Measurements from ENCODE around the gene ANAPC16. TPM values are rescaled to one million over a fixed set of nuclear protein-coding genes. Genes with fewer than 3 reads are reported as not detected.

The ANAPC16 gene
- total RNA-seq, 1 experiment from 2014 or later = 110 TPM

- no peak for TF ChIP-seq CTCF (IDR thresholded peaks at IDR 0.05; ENCODE audit: unreplicated experiment)
- Mint-ChIP-seq H3K36me3 (ENCODE audit: insufficient read depth, unreplicated experiment) (peaks cover 39% of the 10 kb centered on the region), H3K27me3 (ENCODE audit: insufficient read depth, unreplicated experiment) (no peaks in the 10 kb centered on the region), H3K9me3 (ENCODE audit: unreplicated experiment) (no peaks in the 10 kb centered on the region), H3K4me3 (ENCODE audit: unreplicated experiment) (peak overlapping the region; percentile 81), H3K27ac (ENCODE audit: low read depth, unreplicated experiment) (peak overlapping the region; percentile 75), H3K4me1 (ENCODE audit: insufficient read depth, unreplicated experiment) (peaks cover 28% of the 10 kb centered on the region)
- intact Hi-C loops (cut with micrococcal nuclease) = loop anchor here (1.0 kb wide), 2 partner anchors 16 to 59 kb away; no protein-coding TSS in a partner anchor
- ChIA-PET POLR2A (interaction anchor here (0.8 to 12.8 kb wide), 16 partner anchors 10 to 228 kb away, joined by 3 to 902 read pairs (median 7); partner anchors contain the start of genes ANAPC16, ASCC1 and DNAJB12), CTCF (interaction anchor here (0.7 to 5.3 kb wide), 10 partner anchors 14 to 138 kb away, joined by 3 to 68 read pairs (median 8); no protein-coding TSS in a partner anchor)
- DNase-seq (ENCODE audit: unreplicated experiment) = peak; percentile 97
- TSS peak; percentile 46 for BruUV-seq (replicated peaks)
Measured at GRCh38 chr10:72276421-72277339, 60.9 kb downstream of the ANAPC16 start.

DNA sequence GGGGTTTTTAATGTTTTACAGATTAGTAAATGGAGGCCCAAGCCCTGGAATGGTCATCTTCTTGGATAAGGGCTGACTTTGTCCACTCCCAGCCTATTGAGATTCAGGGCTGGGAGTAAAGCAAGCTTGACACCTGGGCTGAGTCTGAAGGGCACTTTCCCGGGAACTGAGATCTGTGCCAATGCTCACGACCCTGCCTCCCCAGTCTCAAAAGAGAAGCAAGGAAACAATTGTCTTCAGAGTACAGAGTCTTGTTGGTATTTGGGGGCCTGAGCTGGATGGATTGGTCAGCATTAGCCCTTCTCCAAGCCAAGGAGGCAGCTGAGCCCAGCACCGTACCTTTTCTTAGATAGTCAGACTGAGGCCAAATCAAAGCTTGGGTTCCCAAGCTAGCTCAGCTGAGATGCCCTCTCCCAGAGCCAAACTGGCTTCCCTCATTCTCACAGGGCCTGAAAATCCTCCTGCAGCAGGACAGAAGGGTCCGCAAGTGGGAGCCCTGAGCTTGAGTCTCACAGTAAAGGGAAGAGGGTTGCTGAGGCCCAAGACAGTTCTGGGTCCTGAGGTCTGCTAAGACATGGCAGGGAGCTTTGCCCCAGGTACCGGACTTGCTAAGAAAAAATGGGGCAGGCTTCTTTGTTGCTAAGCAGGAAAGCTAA lies 61.7 kb downstream of the ANAPC16 start:
- no peak for DNase-seq (ENCODE audit: unreplicated experiment)
- POLR2A ChIA-PET = interaction anchor here (0.7 to 12.8 kb wide), 10 partner anchors 14 to 307 kb away, joined by 3 to 902 read pairs (median 5); no protein-coding TSS in a partner anchor
- H3K27ac Mint-ChIP-seq (ENCODE audit: low read depth, unreplicated experiment) = peak overlapping the region; percentile 73
- CTCF ChIA-PET = interaction anchor here (0.6 to 5.0 kb wide), 7 partner anchors 12 to 62 kb away, joined by 3 to 52 read pairs (median 5); no protein-coding TSS in a partner anchor
- BruUV-seq (replicated peaks) = no TSS peak
- intact Hi-C loops (cut with micrococcal nuclease) = loop anchor here (1.0 kb wide), 2 partner anchors 15 to 58 kb away; no protein-coding TSS in a partner anchor
- H3K4me3 Mint-ChIP-seq (ENCODE audit: unreplicated experiment) = peak overlapping the region; percentile 81
- H3K36me3 Mint-ChIP-seq (ENCODE audit: insufficient read depth, unreplicated experiment) = peaks cover 39% of the 10 kb centered on the region
- H3K9me3 Mint-ChIP-seq (ENCODE audit: unreplicated experiment) = no peaks in the 10 kb centered on the region
- no peaks in the 10 kb centered on the region for H3K27me3 Mint-ChIP-seq (ENCODE audit: insufficient read depth, unreplicated experiment)
- peaks cover 20% of the 10 kb centered on the region for H3K4me1 Mint-ChIP-seq (ENCODE audit: insufficient read depth, unreplicated experiment)
- no peak for TF ChIP-seq CTCF (IDR thresholded peaks at IDR 0.05; ENCODE audit: unreplicated experiment)

GRCh38 chr10:72277996-72278667 lies 62.3 kb downstream of the ANAPC16 start:
- H3K36me3 Mint-ChIP-seq (ENCODE audit: insufficient read depth, unreplicated experiment) = peaks cover 39% of the 10 kb centered on the region
- H3K27ac Mint-ChIP-seq (ENCODE audit: low read depth, unreplicated experiment) = peak overlapping the region; percentile 73
- H3K4me3 Mint-ChIP-seq (ENCODE audit: unreplicated experiment) = no peak overlapping the region
- peaks cover 16% of the 10 kb centered on the region for H3K4me1 Mint-ChIP-seq (ENCODE audit: insufficient read depth, unreplicated experiment)
- ChIA-PET CTCF (interaction anchor here (0.6 to 5.0 kb wide), 10 partner anchors 11 to 61 kb away, joined by 3 to 52 read pairs (median 5); no protein-coding TSS in a partner anchor), POLR2A (interaction anchor here (0.7 to 12.8 kb wide), 12 partner anchors 14 to 307 kb away, joined by 3 to 902 read pairs (median 4); no protein-coding TSS in a partner anchor)
- no peaks in the 10 kb centered on the region for H3K9me3 Mint-ChIP-seq (ENCODE audit: unreplicated experiment)
- intact Hi-C loops (cut with micrococcal nuclease) = loop anchor here (1.0 kb wide), 2 partner anchors 14 to 57 kb away; no protein-coding TSS in a partner anchor
- DNase-seq (ENCODE audit: unreplicated experiment) = peak; percentile 74
- no peak for TF ChIP-seq CTCF (IDR thresholded peaks at IDR 0.05; ENCODE audit: unreplicated experiment)
- BruUV-seq (replicated peaks) = no TSS peak
- no peaks in the 10 kb centered on the region for H3K27me3 Mint-ChIP-seq (ENCODE audit: insufficient read depth, unreplicated experiment)
